Colonic mucosa (tissue), 4 donors: Measurements from ENCODE around the gene RAB40B. TPM values are rescaled to one million over a fixed set of nuclear protein-coding genes. Genes with fewer than 3 reads are reported as not detected.

ENCODE experiments used
- DNase-seq: peaks from one replicate; pipeline ENCODE4 v3.0.0-alpha.2; 2020
- H3K27ac ChIP-seq: fragments of 200-600 bp; one replicate; pipeline ENCODE4 v1.8.0; 2021
- H3K27me3 ChIP-seq: fragments of 200-600 bp; one replicate; pipeline ENCODE4 v1.8.0; 2021
- H3K36me3 ChIP-seq: fragments of 200-600 bp; one replicate; pipeline ENCODE4 v1.8.0; 2021
- H3K4me1 ChIP-seq: fragments of 200-600 bp; one replicate; pipeline ENCODE4 v1.8.0; 2021; ENCODE audit warnings: mild to moderate bottlenecking
- H3K4me3 ChIP-seq: fragments of 200-600 bp; one replicate; pipeline ENCODE4 v1.8.0; 2021
- H3K9ac ChIP-seq, 2 donors: one replicate each; pipeline ENCODE4 v1.7.0; 2013; ENCODE audit warnings: control low read depth in 2 of 2, low read depth in 2 of 2, low read length in 2 of 2
- H3K9me3 ChIP-seq: fragments of 200-600 bp; one replicate; pipeline ENCODE4 v1.8.0; 2021
- intact Hi-C: fragments of 100-400 bp; cut with DNase I; formaldehyde crosslinking; loops from one replicate; pipeline ENCODE4 v1.14.1; 2022
- total RNA-seq, 2 donors: library from RNA; stranded (reverse); fragmentation: NEBNext Ultra II Directional in 1 of 2; extraction: Animal tissue kit (Norgen Biotek cat#: 25700) in 1 of 2; gene quantifications; one replicate each; pipeline ENCODE4 v1.2.1, GENCODE V29; 2021
- TF ChIP-seq, protein P1 (sequence below): fragments of 200-600 bp; IDR thresholded peaks from one replicate; pipeline ENCODE4 v1.8.0; 2022; ENCODE audit warnings: antibody characterized with exemption, mild to moderate bottlenecking
- donor health status: healthy.
- donor health status: DM: no; HTN: no; CAD: no.
- donor health status: DM: no; HTN: no; CAD: no.

Gene RAB40B
- total RNA-seq, 2 donors from 2014 or later, result 34.7 to 35.8 TPM

GRCh38 chr17:82679586-82680465 is 18.7 kb downstream of the RAB40B start:
- DNase-seq, result peak; percentile 82
- Histone ChIP-seq H3K27ac (peak overlapping the region; percentile 11), H3K9me3 (no peaks in the 10 kb centered on the region)

GRCh38 chr17:82678265-82678891 is 20.1 kb downstream of the RAB40B start:
- TF ChIP-seq, protein P1, sequence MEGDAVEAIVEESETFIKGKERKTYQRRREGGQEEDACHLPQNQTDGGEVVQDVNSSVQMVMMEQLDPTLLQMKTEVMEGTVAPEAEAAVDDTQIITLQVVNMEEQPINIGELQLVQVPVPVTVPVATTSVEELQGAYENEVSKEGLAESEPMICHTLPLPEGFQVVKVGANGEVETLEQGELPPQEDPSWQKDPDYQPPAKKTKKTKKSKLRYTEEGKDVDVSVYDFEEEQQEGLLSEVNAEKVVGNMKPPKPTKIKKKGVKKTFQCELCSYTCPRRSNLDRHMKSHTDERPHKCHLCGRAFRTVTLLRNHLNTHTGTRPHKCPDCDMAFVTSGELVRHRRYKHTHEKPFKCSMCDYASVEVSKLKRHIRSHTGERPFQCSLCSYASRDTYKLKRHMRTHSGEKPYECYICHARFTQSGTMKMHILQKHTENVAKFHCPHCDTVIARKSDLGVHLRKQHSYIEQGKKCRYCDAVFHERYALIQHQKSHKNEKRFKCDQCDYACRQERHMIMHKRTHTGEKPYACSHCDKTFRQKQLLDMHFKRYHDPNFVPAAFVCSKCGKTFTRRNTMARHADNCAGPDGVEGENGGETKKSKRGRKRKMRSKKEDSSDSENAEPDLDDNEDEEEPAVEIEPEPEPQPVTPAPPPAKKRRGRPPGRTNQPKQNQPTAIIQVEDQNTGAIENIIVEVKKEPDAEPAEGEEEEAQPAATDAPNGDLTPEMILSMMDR, result no peak
- intact Hi-C loops, result no loop called here
- Histone ChIP-seq H3K4me3 (no peak overlapping the region), H3K36me3 (no peaks in the 10 kb centered on the region), H3K9ac (no peak overlapping the region), H3K4me1 (no peaks in the 10 kb centered on the region), H3K27ac (no peak overlapping the region), H3K9me3 (no peaks in the 10 kb centered on the region), H3K27me3 (no peaks in the 10 kb centered on the region)
- DNase-seq, result no peak

More at GRCh38 chr17:82679586-82680465, 18.7 kb downstream of the RAB40B start:
- no peaks in the 10 kb centered on the region for H3K36me3 ChIP-seq
- no peaks in the 10 kb centered on the region for H3K4me1 ChIP-seq
- TF ChIP-seq, protein P1, result peak; percentile 23
- intact Hi-C loops, result no loop called here
- H3K9ac ChIP-seq, result peak overlapping the region in 1 of 2 donors; percentile 51
- H3K27me3 ChIP-seq, result no peaks in the 10 kb centered on the region
- H3K4me3 ChIP-seq, result no peak overlapping the region

- H3K36me3 ChIP-seq, result no peaks in the 10 kb centered on the region
- H3K9me3 ChIP-seq, result no peaks in the 10 kb centered on the region
- H3K4me1 ChIP-seq, result no peaks in the 10 kb centered on the region
- intact Hi-C loops, result no loop called here
- no peak overlapping the region for H3K9ac ChIP-seq
- no peak overlapping the region for H3K27ac ChIP-seq
- no peaks in the 10 kb centered on the region for H3K27me3 ChIP-seq
- TF ChIP-seq, protein P1, result no peak
- no peak for DNase-seq
- no peak overlapping the region for H3K4me3 ChIP-seq
These were observed 21.1 kb downstream of the RAB40B start for GRCh38 chr17:82677353-82677925.

GRCh38 chr17:82675476-82676245 is 22.8 kb downstream of the RAB40B start:
- H3K36me3 ChIP-seq, result no peaks in the 10 kb centered on the region
- intact Hi-C loops, result no loop called here
- no peak overlapping the region for H3K27ac ChIP-seq
- peak overlapping the region in 1 of 2 donors; percentile 40 for H3K9ac ChIP-seq
- H3K9me3 ChIP-seq, result no peaks in the 10 kb centered on the region
- TF ChIP-seq, protein P1, result no peak
- no peak for DNase-seq
- no peaks in the 10 kb centered on the region for H3K27me3 ChIP-seq
- H3K4me1 ChIP-seq, result no peaks in the 10 kb centered on the region
- no peak overlapping the region for H3K4me3 ChIP-seq
